ENCODE measurements around the gene ADM2. TPM values are rescaled to one million over a fixed set of nuclear protein-coding genes. Genes with fewer than 3 reads are reported as not detected.

ADM2 gene
- total RNA-seq, 4 donors from 2014 or later = 0.53 TPM; not detected in 3

- Histone ChIP-seq H3K27ac (no peak overlapping the region), H3K36me3 (peaks cover 0 to 34% of the 10 kb centered on the region in 2 donors), H3K9me3 (no peaks in the 10 kb centered on the region), H3K27me3 (no peaks in the 10 kb centered on the region), H3K4me1 (no peaks in the 10 kb centered on the region), H3K4me3 (no peak overlapping the region)
- in situ Hi-C loops (cut with MboI; ENCODE audit: low sequenced_read_pairs in 4 of 4) = no loop called here
- TF ChIP-seq POLR2A (IDR thresholded peaks at IDR 0.05) = no peak
- no peak for TF ChIP-seq CTCF (IDR thresholded peaks at IDR 0.05 in 4 of 5, conservative IDR thresholded peaks at IDR 0.05 in 1 of 5)
- DNase-seq = no peak
- ATAC-seq = no peak
- intact Hi-C loops (cut with DNase I; ENCODE audit: low total_unique reads) = no loop called here
Measured at GRCh38 chr22:50444663-50445062, 36.7 kb upstream of the ADM2 start.

DNA sequence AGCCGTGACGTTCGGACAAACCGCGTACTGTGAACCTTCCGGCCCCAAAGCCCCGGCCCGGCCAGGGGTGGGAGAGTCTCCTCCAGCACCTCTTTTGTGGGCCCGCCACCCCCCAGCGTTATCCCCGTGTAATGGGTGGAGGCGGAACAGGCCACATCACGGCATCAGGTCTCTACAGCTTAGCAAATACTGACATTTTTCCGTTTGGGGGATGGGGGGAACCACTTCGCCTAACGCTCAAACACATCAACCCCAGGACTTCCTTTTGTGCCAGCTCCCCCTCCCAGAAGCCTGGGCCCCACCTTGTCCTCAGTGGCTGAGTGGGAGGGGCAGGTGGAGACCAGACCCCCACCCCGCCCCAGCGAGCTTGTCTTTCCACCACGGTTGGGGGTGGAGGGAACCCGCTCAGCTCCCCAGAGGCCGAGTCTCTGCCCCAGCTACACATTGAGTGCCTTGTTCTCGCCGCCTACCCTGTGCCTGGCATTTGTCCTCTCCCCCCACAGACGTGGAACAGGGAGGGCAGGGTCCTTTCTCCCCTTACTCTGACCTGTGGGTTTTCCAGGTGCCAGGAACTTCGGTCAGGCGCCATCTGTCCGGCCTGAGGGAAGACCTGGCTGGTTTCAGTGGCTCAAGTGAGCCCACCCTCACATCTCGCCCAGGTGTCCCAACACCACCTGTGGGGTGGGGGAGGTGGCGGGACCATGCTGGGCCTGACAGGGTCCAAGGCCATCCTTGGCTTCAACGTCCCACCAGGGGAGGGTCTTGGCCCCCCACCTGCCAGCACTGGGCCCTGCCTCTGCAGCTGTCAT lies 36.1 kb upstream of the ADM2 start:
- Histone ChIP-seq H3K36me3 (peaks cover 0 to 28% of the 10 kb centered on the region in 2 donors), H3K27me3 (no peaks in the 10 kb centered on the region)
- no peak for TF ChIP-seq POLR2A (IDR thresholded peaks at IDR 0.05)
- TF ChIP-seq CTCF (IDR thresholded peaks at IDR 0.05 in 4 of 5, conservative IDR thresholded peaks at IDR 0.05 in 1 of 5) = no peak

GRCh38 chr22:50445880-50446707 lies 35.2 kb upstream of the ADM2 start:
- no peak for ATAC-seq
- H3K4me3 ChIP-seq = no peak overlapping the region
- no peak for DNase-seq
- H3K9me3 ChIP-seq = no peaks in the 10 kb centered on the region
- in situ Hi-C loops (cut with MboI; ENCODE audit: low sequenced_read_pairs in 4 of 4) = no loop called here
- no peaks in the 10 kb centered on the region for H3K4me1 ChIP-seq
- H3K27me3 ChIP-seq = no peaks in the 10 kb centered on the region
- no peak for TF ChIP-seq CTCF (IDR thresholded peaks at IDR 0.05 in 4 of 5, conservative IDR thresholded peaks at IDR 0.05 in 1 of 5)
- no peak for TF ChIP-seq POLR2A (IDR thresholded peaks at IDR 0.05)
- no peak overlapping the region for H3K27ac ChIP-seq
- peaks cover 0 to 24% of the 10 kb centered on the region in 2 donors for H3K36me3 ChIP-seq
- intact Hi-C loops (cut with DNase I; ENCODE audit: low total_unique reads) = no loop called here

More for the DNA sequence above, 36.1 kb upstream of the ADM2 start:
- in situ Hi-C loops (cut with MboI; ENCODE audit: low sequenced_read_pairs in 4 of 4) = no loop called here
- ATAC-seq = no peak
- Histone ChIP-seq H3K4me1 (no peaks in the 10 kb centered on the region), H3K4me3 (no peak overlapping the region), H3K9me3 (no peaks in the 10 kb centered on the region), H3K27ac (no peak overlapping the region)
- no peak for DNase-seq
- intact Hi-C loops (cut with DNase I; ENCODE audit: low total_unique reads) = no loop called here

DNA sequence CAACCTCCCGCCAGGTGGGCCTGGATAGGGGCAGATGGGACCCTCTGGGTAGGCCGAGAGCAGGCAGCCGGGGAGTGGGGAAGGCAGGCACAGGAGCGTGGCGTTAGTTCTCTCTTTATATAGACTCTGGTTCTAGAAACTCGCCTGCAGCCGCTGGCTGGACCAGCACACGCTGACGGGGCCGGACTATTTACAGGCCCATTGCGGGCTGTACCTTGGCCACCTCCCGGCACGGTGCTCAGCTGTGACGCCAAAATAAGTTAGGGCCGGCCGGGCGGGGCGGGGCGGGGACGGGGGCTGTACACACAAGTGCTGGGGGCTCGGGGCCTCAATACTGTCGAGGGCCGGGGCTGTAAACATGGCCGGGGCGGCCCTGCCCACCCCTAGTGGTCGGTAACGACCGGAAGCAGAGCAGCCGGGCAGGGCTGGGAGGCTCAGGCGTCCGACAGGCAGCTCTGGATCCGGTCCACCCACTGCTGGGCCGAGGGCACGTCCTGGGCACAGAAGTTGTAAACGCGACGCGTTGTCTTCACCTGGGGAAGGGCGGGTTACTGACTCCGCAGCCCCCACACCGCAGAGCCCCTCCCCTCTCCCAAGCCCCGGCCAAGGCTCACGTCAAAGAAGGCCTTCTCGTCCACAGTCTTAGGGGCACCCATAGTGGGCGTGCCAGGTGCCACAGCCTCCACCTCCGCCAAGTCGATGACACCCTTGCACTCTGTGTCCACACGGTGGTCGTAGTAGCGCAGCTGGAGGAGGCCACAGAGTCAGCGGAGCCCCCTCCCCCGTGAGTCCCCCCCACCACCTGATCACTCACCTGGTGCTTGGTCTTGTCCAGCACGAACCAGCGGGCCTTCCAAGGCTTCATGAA lies 34.4 kb upstream of the ADM2 start:
- no peaks in the 10 kb centered on the region for H3K9me3 ChIP-seq
- in situ Hi-C loops (cut with MboI; ENCODE audit: low sequenced_read_pairs in 4 of 4) (no loop called here), intact Hi-C loops (cut with DNase I; ENCODE audit: low total_unique reads) (no loop called here)
- TF ChIP-seq POLR2A (IDR thresholded peaks at IDR 0.05) (no peak), CTCF (IDR thresholded peaks at IDR 0.05 in 4 of 5, conservative IDR thresholded peaks at IDR 0.05 in 1 of 5) (no peak)
- no peak overlapping the region for H3K4me3 ChIP-seq
- peaks cover 0 to 24% of the 10 kb centered on the region in 2 donors for H3K36me3 ChIP-seq
- H3K4me1 ChIP-seq = no peaks in the 10 kb centered on the region
- ATAC-seq (no peak), DNase-seq (no peak)
- no peak overlapping the region for H3K27ac ChIP-seq
- H3K27me3 ChIP-seq = no peaks in the 10 kb centered on the region
